ENCODE data around the gene GSTO1.

GSTO1 gene

DNA sequence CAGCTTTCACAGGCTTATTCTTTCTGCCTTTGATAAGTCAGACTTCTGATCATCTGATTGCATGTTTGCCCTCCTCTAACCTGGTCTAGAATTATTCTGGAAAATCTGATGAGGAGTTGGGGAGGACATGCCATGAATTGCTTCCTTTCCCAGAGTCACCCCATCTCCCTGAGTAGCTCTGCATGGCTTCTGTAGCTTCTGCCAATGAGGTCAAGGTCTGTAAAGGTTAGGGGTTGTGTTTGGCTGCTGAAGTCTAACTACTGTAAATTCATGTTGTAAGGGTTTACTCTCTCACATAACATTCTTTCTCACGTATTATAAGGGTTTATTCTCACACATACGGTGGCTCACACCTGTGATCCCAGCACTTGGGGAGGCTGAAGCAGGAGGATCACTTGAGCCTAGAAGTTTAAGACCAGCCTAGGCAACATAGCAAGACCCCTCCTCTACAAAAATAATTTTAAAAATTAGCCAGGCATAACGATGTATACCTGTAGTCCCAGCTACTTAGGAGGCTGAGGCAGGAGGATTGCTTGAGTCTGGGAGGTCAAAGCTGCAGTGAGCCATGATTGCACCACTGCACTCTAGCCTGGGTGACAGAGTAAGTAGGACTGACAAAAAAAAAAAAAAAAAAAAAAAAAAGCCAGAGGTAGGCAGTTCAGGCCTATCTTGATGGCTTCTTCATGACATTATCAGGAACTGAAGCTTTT lies 25.0 kb downstream of the GSTO1 start:
- DNase-seq = no peak

DNA sequence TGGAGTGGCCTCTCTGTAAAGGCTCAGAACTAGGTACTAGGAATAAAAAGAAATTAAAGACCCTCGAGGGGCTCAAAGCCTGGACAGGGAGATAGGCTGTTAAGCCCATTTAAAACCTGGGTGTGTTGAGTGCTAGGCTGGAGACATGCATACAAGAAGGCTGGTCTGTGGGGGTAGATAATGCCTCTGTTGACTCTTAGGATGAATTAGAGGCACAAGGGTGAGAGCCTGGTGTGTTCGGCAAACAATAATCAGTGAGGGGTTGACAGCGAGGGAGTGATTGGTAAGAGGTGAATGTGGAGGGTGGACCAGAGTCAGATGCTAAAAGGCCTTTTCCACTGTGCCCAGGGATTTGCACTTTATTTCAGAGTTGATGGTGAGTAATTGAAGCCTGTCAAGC lies 27.0 kb downstream of the GSTO1 start:
- no peak for DNase-seq

- no peak for DNase-seq
These were observed 30.2 kb downstream of the GSTO1 start for GRCh38 chr10:104284846-104285245.

GRCh38 chr10:104286939-104287338 lies 32.2 kb downstream of the GSTO1 start:
- DNase-seq = no peak

- no peak for DNase-seq
These were observed 33.7 kb downstream of the GSTO1 start for GRCh38 chr10:104288355-104288754.

DNA sequence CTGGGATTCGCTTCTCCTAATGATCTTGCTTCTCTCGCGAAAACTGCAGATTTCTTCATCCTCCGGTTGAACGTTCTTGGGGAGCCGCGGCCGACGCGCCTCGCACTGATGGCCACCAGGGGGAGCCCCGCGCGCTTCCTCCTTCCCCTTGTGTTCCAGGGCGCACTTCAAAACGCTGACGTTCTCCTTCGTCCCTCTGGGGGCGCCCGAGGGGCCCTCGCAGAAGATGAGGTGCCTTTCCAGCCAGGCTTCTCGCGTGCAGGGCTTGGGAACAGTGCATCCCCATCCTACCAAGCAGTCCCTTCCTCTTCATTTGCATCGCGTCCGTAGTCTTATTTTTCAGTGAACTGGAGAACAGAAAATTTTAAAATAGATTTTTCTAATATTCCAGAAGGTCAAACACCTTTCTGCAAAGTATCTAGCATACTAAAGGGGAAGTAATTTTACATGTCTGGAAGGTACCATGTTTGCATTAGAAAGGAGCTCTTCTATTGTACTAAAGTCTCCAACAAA lies 36.8 kb downstream of the GSTO1 start:
- DNase-seq = peak; percentile 34

DNA sequence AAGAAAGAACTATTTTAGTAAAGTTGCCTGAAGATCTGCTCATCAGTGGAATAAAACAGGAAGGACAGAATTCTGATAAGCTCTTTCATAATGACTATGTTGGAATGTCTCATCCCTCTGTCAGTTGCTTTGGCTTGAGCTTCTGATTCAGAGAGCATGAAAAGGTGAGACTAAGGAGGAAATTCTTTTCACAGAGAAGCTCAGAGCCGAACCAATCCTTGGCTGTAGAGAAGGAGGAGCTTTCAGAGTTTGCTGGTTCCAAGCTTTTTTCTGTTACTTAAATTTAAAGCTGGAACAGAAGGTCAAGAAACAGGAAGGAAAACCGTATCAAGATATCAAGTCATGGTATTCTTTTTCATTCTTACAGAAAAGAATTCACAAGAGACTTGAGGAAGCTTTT lies 38.3 kb downstream of the GSTO1 start:
- no peak for DNase-seq

DNA sequence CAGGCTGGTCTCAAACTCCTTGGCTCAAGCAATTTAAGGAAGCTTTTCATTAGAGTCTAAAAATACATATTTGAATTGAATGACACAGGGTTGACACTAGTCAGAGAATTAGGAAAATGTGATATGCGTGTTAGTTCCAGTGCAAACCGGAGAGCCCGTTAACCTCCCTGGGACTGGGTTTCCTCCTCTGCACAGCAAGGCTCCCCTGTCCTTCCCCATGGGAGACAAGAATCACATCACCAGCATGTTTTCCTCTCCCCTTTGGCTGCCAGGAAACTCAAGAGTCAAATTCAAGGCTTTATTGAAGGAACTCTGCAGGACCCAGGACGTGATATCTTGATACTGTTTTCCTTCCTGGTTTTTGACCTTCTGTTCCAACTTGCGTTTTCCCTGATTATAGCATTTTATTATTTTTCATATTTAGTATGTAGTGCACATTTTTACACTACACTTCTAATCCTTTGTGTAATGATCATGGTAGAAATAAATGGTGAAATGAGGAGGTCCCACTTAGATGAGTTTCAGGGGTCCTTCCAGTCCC lies 39.2 kb downstream of the GSTO1 start:
- DNase-seq = no peak

DNA sequence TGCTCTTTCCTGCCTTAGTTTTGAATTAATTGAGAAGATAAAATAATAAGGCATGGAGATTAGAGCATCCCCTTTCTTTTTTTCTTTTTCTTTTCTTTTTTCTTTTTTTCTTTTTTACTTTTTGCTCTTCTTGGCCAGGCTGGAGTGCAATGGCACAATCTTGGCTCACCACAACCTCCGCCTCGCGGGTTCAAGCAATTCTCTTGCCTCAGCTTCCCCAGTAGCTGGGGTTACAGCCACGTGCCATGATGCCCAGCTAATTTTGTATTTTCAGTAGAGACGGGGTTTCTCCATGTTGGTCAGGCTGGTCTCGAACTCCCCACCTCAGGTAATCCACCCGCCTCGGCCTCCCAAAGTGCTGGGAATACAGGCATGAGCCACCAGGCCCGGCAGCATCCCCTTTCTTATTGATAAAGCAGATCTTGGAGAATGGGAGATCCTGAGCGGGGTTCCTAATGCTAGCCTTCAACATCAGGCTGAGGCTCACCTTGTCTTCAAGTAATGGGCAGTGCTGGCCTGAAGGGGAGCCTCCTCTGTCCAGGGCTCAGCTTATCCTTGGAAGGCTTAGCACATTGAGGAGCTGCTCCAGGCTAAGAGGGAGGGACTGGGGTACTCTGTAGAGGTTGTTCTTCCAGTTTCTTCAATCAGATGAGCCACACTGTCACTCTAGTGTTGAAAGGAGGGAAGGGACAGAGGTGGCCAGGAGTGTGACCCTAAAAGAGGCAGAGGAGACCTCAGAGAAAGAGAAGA lies 42.2 kb downstream of the GSTO1 start:
- DNase-seq = no peak

DNA sequence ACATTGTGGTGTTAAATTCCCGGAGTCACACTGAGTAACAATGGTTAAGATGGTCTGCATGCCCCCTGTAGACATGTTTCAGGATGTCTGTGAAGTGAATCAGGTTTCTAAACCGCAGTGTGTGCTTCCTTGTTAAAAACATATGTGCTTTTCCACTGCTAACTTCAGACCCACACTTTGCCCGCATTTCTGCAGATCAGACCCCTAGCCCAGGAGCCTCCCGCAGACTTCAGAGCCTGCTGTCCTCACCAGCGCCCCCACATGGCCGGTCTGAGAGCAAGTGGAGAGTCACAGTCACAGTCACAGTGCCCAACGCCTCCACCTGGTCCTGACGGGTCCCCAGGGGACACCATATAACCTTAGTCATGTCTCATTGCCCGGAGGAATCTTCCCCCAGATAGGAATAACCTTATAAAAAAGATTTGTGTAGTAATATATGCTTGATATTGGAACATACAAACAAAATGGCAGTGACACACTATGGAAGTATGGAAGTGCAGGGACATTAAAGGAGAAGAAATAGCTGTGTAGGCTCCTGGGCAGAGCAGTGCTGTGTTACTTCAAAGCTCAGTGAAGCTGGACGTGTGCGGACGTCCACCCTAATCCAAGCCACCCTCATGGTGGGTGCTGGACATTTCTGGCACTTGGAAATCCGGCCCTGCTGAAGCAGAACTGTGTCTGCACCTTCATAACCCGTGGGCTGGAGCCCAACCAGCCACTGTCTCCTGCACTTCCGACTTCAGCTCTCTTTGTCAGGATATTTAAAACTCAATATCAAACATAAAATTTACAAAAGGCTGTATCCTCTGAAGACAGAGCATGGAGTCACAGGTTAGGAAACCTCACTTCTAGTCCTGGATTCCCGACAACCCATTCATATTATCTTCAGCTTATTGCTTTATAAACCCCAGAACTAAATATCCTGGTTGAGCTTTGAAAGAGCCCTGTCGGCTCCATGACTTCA lies 43.3 kb downstream of the GSTO1 start:
- no peak for DNase-seq

- DNase-seq = no peak
These were observed 44.6 kb downstream of the GSTO1 start for GRCh38 chr10:104299031-104299904.

DNA sequence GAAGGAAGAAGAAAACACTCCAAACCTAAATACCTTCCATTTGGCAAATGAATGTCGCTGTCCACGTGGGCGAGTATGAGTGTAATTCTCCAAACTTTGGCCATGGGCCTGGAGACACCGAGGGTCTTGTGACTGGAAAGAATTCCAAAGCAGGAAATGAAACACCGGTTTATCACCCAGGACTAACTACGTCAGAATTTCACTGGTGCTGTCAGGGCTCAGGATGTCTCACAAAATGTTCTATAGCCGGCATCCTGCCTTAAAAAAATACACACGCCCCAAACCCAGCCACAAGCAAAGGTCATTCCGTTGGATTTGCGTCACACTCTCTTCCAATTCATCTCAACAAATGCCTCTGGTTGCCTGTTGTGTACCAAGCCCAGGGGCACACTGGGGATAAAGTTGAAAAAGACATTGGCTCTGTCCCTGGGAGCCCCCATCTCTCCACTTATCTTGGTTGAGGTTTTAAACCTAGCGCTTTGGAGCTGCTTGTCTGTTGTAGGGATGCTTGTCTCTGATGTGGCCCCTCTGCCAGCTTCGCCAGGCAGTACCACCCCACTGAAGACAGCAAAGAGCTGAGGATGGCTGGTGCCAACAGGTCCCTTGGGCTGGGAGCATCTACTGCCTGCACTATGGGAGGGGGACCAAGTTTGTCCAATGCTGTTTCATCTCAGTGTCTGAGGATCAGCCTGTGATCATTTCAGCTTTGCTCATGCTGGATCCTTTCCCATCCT lies 45.5 kb downstream of the GSTO1 start:
- no peak for DNase-seq

DNA sequence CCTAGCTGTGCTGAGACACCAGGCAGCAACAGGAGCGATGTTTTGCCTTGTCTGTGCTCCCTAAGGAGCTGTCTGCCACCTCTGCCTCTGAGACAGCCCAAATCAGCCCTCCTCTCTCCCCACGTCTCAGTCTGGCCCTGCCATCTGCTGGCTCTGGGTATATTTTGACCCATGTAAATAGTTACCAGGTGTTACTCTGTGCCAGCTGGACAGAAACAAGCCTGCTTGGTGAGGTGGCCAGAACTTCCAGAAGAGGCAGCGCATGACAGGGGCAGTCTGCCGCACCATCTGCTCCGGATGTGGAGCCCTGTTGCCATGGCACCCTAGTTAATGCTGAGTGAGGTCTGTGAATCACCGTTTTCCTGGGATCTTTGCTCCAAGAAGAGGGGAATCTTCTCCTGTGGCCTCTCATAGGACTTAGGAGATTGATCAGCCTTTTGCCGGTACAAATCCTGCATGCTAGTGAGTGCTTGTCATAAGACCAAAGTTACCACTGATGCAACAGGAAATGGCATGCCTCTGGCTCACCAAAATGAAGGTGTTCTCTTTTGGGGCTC lies 46.1 kb downstream of the GSTO1 start:
- DNase-seq = peak; percentile 12

GRCh38 chr10:104301907-104302690 lies 47.4 kb downstream of the GSTO1 start:
- no peak for DNase-seq

DNA sequence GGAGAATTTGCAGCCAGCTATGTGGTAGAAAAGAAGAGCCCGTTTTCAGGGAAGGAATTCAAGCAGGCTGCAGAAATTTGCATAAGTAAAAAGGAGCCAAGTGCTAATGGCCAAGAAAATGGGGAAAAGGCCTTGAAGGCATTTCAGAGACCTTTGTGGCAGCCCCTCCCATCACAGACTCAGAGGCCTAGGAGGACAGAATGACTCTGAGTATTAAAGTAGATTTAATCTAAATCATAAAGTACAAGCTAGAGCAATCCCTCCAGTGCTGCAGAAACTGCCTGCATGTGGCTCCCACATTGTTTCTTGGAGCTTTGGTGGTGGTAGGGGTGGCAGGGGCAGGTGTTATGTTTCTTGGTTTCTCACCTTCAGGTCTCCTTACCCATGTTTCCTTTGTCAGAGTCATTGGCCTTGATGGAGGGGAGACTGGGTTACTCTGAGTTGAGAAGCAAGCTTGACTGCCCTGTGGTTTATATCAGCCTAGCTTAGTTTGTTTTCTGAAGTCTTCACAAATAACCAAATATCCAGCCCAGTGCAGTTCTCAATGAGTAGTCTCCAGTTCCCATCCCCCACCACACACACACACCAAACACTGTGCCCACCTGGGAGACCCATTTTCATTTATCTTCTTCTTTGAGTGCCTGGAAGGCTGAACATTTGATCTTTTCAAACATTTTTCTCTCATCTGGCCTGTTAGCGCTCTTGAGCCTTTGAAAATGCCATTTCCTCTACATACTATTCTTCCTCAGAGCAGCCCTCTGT lies 49.1 kb downstream of the GSTO1 start:
- no peak for DNase-seq

DNA sequence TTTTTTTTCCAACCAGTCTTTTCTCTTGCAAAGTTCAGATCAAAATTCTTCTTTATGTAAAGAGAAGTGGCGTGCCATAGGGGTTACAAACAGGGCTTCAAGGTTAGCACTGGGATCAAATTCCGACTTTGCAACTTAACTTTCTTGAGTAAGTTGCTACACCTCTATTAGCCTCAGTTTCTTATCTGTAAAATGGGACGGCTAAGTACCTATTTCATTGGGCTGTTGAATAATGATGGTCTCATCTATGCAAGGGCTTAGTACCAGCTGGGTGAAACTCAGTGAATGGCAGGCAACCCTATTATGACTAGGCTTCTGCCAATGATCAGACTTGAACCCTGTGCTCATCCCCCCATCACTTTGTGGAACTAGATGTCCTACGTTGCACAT lies 49.7 kb downstream of the GSTO1 start:
- no peak for DNase-seq

- DNase-seq = no peak
These were observed 50.2 kb downstream of the GSTO1 start for GRCh38 chr10:104304927-104305326.

DNA sequence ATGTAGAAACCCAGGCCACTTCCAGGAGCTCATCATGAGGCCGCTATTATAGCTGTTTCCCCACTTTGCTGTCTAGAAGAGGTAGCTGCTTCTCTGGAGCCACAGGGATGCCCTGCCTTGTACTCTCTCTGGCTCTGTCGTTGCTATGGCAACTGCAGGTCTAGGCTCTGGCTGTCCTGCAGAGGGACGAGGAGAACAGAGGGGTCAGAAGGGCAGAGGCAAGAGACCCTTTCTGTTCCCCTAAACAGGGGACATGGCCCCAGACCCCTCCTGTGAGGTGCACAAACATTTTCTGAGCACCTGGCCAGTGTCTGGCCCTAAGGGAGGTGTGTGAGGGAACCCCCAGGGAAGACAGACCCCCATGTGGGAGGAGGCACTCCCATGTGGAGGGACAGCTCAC lies 52.2 kb downstream of the GSTO1 start:
- no peak for DNase-seq

Data from DMS79 (cell line).